HG03565 (cell line): ENCODE measurements around the gene MDFI.
"Not testable (repeated sequence)": the region's sequence is repeated elsewhere in the genome, so short reads cannot be mapped to it uniquely, and the experiment has no call there.

Source experiments
- ATAC-seq: cut with Tn5 transposase; IDR thresholded peaks from one replicate; pipeline ENCODE4 v1.9.1; 2021; ENCODE audit warnings: mild to moderate bottlenecking, moderate library complexity; ENCODE audit not compliant: unreplicated experiment

The MDFI gene

DNA sequence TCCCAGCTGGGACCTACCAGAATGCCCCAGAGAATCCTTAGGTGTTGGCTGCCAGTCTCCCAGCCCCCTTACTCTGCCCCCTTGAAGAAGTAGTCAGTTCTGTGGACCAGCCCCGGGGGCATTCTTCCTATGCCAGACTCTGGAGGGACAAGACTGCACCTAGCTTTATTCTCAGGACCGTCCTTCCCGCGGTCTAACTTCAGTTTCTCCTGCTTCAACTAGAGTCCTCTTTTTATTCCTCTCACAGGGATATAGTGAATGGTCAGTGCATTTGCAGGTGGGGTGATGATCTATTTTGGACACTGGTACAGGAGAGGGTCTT lies 35.9 kb upstream of the MDFI start:
- no peak for ATAC-seq

DNA sequence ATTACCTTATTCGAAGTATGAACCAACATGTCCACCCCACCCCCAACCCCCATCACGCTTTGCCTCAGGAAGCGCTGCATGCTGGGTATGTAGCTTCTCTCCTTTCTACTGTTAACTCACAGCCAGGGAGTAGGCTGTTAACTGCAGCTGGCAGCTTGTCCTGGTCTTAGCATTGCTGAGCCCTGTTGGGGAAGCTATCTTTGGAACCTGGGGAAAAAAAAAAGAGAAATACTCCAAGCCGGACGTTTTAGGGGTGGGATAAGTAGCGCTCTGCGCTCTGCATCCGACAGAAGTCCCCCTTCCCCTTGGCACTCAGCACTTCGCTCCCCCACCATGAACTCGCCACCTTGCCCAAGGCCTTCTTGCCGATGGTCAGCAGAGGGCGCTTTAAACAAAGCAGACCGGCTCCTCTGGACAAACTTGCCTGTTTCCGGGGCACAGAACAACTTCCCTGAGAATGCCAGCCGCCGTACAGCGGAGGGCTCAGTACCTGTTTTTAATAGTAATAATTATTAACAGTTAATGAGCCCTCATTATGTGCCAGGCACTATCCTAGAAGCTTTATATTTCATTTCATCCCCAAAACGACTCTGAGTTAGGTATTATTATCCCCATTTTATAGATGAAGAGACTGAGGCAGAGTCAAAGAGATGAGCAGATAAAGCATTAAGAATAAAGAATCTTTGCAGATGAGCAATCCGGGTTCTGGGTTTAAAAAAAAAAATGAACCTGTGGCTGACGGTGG lies 35.2 kb upstream of the MDFI start:
- ATAC-seq: no peak

- ATAC-seq: no peak
Observed at GRCh38 chr6:41604006-41604405, 34.3 kb upstream of the MDFI start.

GRCh38 chr6:41605649-41606048 lies 32.6 kb upstream of the MDFI start:
- no peak for ATAC-seq

DNA sequence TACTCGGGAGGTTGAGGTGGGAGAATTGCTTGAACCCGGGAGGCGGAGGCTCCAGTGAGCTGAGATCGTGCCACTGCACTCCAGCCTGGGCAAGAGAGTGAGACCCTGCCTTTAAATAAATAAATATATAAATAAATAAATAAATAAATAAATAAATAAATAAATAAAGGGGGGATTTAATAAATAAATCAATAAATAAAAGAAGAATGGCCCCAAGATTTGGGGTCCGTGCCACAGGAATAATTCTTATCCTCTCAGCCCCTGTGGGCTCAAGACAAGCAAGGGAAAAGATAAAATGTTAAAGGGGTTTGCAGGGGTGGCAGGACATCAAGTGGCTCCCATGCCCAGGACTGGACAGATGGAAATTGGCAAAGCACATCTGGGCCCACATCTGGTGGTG lies 31.2 kb upstream of the MDFI start:
- ATAC-seq: no peak

DNA sequence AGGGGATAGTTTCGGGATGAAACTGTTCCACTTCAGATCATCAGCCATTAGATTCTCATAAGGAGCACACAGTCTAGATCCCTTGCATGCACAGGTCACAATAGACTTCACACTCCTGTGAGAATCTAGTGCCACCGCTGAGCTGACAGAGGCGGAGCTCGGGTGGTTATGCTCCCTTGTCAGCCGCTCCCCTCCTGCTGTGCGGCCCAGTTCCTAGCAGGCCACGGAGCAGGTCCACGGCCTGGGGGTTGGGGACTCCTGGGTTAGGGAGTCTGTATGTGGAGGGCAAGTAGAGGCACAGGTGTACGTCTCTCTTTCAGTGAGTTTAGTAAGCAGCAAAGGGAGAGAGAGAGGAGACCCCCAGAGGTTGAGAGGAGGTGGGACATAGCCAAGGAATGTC lies 30.5 kb upstream of the MDFI start:
- no peak for ATAC-seq

GRCh38 chr6:41608443-41609151 lies 29.7 kb upstream of the MDFI start:
- ATAC-seq: no peak

DNA sequence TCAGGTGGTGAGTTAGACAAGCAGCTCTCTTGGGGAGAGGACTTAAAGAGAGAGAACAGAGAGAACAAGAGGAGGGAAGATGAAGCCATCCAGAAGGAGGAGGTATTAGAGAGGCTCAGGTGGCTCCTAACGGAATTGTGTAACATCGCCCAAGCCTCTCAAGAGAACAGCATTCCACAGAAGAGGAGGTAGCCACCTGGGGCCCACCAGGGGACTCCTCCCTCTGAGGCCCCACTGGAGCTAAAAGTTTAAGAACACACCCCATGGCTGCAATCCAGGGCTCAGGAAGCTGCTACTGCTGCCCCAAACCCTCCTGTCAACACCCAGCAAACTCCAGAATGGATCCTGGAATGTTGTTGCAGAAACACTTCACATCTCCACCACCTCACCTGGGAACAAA lies 23.6 kb upstream of the MDFI start:
- no peak for ATAC-seq

DNA sequence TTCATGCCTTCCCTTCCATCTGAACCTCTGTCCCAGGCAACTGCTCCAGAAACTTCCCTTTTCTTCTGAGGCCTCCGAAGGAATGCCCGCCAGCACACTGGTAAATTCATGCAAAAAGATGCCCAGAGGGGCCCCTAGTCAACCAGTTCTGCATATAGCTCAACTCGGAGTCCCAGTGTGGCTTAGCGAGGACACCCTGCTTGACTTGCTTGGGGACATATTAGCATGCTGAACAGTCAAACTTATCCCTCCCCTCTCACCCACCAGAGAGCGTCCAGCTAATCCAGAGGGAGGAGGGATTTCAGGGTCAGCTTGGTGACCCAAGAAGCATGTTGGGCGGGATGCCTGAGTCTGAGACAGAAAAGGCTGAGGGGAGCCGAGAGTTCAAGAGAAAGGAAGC lies 23.0 kb upstream of the MDFI start:
- ATAC-seq: no peak

DNA sequence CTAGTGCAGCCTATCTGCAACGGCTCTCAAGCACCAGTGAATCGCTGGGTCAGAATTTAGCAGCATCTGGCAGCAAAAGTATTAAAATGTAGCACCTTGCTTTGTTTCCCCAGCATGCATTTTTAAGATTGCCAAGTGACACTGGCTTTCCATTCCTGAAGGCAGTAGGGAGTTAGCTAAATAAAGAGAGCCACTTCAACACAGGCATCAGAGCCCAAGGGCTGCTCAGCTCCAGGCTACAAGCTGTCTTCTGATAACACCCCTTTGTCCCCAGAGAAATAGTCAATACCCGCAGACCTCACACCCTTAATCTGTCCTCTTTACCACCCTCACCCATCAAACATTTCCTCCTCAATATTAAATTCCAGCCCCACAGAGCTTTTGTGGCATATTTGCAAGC lies 19.7 kb upstream of the MDFI start:
- no peak for ATAC-seq

DNA sequence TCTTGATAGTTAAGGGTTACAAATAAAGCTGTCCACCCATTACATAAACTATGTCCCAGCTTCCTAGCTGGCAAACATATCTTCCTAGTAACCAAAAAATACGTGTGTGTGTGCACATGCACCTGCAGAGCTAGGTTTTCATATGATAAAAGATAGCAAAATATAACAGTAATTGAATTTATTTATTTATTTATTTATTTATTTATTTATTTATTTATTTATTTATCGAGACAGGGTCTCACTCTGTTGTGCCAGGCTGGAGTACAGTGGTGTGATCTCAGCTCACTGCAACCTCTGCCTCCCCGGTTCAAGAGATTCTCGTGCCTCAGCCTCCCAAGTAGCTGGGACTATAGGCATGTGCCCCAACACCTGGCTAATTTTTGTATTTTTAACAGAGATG lies 19.1 kb upstream of the MDFI start:
- ATAC-seq: not testable (repeated sequence)

DNA sequence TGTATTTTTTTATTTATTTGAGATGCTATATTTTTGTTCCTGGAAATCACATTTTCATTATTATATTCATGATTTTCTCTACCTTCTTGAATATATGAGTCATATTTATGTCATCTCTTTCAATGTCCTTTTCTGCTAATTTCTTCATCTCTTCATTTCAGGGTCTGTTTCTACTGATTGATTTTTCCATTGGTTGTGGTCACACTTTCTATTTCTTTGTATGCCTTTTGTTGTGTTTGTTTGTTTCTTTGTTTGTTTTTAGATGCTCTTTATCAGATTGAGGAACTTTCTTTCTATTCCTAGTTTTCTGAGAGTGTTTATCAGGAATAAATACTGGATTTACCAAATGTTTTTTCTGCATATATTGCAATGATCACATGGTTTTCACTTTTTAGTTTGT lies 16.9 kb upstream of the MDFI start:
- ATAC-seq: no peak

- ATAC-seq: no peak
Observed at GRCh38 chr6:41621802-41622201, 16.5 kb upstream of the MDFI start.

GRCh38 chr6:41622206-41622988 lies 15.9 kb upstream of the MDFI start:
- no peak for ATAC-seq

- ATAC-seq: no peak
Observed at GRCh38 chr6:41623330-41623729, 14.9 kb upstream of the MDFI start.

DNA sequence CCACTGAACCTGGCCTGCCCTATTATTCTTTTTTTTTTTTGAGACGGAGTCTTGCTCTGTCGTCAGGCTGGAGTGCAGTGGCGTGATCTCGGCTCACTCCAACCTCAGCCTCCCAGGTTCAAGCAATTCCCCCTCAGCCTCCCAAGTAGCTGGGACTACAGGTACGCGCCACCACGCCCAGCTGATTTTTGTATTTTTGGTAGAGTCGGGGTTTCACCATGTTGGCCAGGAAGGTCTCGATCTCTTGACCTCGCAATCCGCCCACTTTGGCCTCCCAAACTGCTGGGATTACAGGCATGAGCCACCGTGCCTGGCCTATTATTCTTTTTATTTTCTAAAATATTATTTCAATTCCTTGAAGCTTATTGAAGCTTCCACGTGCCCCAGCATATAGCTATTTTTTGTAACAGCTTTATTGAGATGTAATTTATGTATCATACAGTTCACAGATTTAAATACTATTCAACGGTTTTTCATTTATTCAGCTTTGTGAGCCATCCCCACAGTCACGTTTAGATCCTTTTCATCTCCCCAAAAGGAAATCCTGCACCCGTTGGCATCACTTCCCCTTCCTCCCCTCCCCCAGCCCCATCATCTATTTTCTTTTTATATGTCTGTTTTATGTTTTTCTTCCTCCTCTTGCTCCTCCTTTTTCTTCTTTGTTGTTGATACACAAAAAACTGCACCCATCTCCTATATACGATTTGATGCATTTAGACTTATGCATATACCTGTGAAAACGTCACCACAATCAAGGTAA lies 13.5 kb upstream of the MDFI start:
- ATAC-seq: no peak

DNA sequence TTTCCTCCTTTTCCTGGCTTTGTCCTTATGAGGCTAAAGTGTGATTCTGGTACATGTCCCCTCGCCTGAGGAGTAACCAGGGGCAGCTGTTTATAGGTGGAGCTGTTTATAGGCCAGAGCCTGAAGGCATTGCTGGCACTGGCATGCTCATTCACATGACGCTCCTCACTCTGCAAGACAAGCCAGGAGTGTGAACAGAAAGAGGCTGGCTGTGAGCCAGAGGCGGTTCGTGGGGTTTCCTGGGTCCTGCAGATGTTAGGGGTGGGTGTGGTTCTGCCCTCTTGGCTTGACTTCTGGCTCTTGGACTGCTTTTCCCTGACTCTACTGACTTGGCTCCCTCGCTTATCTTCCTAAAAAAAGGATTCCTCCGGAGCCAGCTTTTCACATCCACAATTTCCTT lies 12.8 kb upstream of the MDFI start:
- ATAC-seq: no peak

DNA sequence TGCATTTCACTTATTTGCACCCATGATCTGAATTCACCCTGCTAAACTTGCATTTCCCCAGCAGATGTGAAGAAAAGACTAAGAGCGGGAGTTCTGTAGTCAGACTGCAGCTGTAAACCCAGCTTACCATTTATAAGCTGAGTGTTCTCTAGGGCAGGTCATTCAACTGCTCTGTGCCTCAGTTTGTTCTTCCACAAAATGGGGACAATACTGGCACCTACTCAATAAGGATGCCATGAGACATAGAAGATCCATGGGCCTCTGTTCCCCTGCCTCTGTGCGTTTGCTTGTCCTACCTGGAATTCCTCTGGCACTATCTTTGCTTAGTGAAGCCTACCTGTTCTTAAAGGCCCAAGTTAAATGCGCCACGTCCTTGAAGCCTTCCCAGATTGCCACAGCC lies 12.2 kb upstream of the MDFI start:
- no peak for ATAC-seq

DNA sequence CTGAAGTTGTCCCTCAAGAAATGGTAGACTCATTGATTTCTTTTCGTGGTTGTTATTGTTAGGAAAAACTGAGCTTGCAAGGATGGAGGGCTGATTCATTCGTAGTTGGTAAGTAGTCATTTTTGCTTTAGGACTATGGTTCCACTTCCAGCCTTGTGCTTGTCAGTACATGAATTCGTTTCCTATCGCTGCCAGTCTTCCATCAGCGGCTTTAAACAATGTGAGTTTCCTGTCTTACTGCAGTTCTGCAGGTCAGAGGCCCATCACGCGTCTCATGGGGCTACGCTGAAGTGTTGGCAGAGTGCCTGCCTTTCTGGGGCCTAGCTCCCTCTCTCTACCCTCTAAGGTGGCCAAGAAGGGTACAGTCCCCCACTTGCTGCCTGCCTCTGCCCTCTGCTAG lies 11.4 kb upstream of the MDFI start:
- ATAC-seq: no peak

- no peak for ATAC-seq
Observed at GRCh38 chr6:41629128-41629527, 9.1 kb upstream of the MDFI start.

DNA sequence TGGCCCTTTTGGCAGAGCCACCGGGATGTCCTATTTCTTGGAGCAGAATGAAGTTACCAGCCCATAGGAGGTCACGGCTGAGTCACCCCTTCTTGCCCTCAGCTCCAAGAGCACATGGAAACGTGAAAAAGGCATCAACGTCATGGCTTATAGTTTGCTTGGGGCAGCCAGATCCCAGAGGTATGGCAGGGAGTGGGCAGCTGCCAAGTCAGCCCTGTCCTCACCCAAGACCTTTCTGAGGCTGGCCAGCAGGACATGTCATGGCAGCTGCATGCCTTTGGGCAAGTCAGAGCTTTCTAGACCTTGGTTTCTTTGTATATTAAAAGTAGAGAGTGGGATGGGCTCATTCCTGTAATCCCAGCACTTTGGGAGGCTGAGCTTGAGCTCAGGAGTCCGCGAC lies 8.2 kb upstream of the MDFI start:
- ATAC-seq: no peak
